ENCODE measurements around the gene AGBL4. TPM values are rescaled to one million over a fixed set of nuclear protein-coding genes. Genes with fewer than 3 reads are reported as not detected.

AGBL4 gene
- total and polyA plus RNA-seq, 9 of the 15 experiments (the other 6 are each of a cell fraction or from before 2014, with no cell fraction given): 0.11 TPM; not detected in 7

- H3K27me3 ChIP-seq (ENCODE audit: control insufficient read depth in 2 of 2, insufficient read depth in 2 of 2, low read length in 2 of 2): no peaks in the 10 kb centered on the region
- H3K9ac ChIP-seq (ENCODE audit: insufficient read depth in 1 of 2, low read depth in 2 of 2, low read length in 2 of 2): no peak overlapping the region
- no peak overlapping the region for H3K4me2 ChIP-seq (ENCODE audit: insufficient read depth, low read length)
- no peak for DNase-seq (ENCODE audit: extremely low read depth in 1 of 4, low spot score in 3 of 4)
- H3K79me2 ChIP-seq (ENCODE audit: control insufficient read depth, insufficient read depth, low read length): no peaks in the 10 kb centered on the region
- in situ Hi-C loops (cut with MboI): no loop called here
- POLR2A ChIA-PET: interaction anchor here (0.6 kb wide), 1 partner anchor 843 kb away, joined by 4 read pairs; no protein-coding TSS in a partner anchor
- FAIRE-seq: no peak
- no peaks in the 10 kb centered on the region for H3K36me3 ChIP-seq (ENCODE audit: control insufficient read depth, insufficient read depth, low read length)
- ATAC-seq: no peak
- CTCF ChIA-PET (ENCODE audit: low intra/inter-chr PET ratio): no interaction called here
- H3K27ac ChIP-seq (ENCODE audit: extremely low read depth, low read depth, low read length): no peak overlapping the region
- intact Hi-C loops (cut with micrococcal nuclease): no loop called here
- H3K4me3 ChIP-seq: no peak overlapping the region
- 2% methylated on average over 12 of the region's 12 CpGs for WGBS (ENCODE audit: insufficient coverage, low coverage, missing lambda C conversion rate)
- no peaks in the 10 kb centered on the region for H3K4me1 ChIP-seq (replicated peaks in 1 of 2; ENCODE audit: control insufficient read depth in 2 of 2, insufficient read depth in 2 of 2, low read length in 2 of 2)
- no TSS peak for BruUV-seq (replicated peaks)
- H4K20me1 ChIP-seq (replicated peaks; ENCODE audit: control insufficient read depth, insufficient read depth, low read length): no peaks in the 10 kb centered on the region
- no peaks in the 10 kb centered on the region for H3K9me1 ChIP-seq (ENCODE audit: control insufficient read depth, insufficient read depth, low read length)
- no peaks in the 10 kb centered on the region for H3K9me3 ChIP-seq (replicated peaks; ENCODE audit: control insufficient read depth, insufficient read depth, low read depth, low read length)
- H2AFZ ChIP-seq (ENCODE audit: low read depth, low read length): no peak overlapping the region
- TF ChIP-seq TEAD1 (CRISPR knock-in tag; IDR thresholded peaks at IDR 0.05): no peak
- TF ChIP-seq ZNF398 (CRISPR knock-in tag; IDR thresholded peaks at IDR 0.05): no peak
- TF ChIP-seq TEAD2 (tag; IDR thresholded peaks at IDR 0.05): no peak
- TF ChIP-seq EHMT2 (IDR thresholded peaks at IDR 0.05): no peak
- TF ChIP-seq TCF7L2 (IDR thresholded peaks at IDR 0.05; ENCODE audit: low read depth, low read length): no peak
- no peak for TF ChIP-seq RHOXF2B (CRISPR knock-in tag; conservative IDR thresholded peaks at IDR 0.05)
- no peak for TF ChIP-seq SOX6 (IDR thresholded peaks at IDR 0.05)
- no peak for TF ChIP-seq FOXO4 (CRISPR knock-in tag; IDR thresholded peaks at IDR 0.05)
- no peak for TF ChIP-seq RBBP5 (IDR thresholded peaks at IDR 0.05; ENCODE audit: borderline replicate concordance, insufficient read depth, low read length, poor library complexity, severe bottlenecking)
- TF ChIP-seq ZNF586 (CRISPR knock-in tag; conservative IDR thresholded peaks at IDR 0.05): no peak
- no peak for TF ChIP-seq ZNF24 (IDR thresholded peaks at IDR 0.05)
- TF ChIP-seq BCLAF1 (IDR thresholded peaks at IDR 0.05; ENCODE audit: borderline replicate concordance in 1 of 2, control insufficient read depth in 1 of 2, low read depth in 2 of 2, low read length in 1 of 2): no peak
- no peak for TF ChIP-seq ZNF644 (tag; IDR thresholded peaks at IDR 0.05; ENCODE audit: low read depth)
- no peak for TF ChIP-seq ZNF197 (CRISPR knock-in tag; IDR thresholded peaks at IDR 0.05; ENCODE audit: low read depth)
- no peak for TF ChIP-seq ZNF311 (CRISPR knock-in tag; IDR thresholded peaks at IDR 0.05)
- TF ChIP-seq BMI1 (IDR thresholded peaks at IDR 0.05; ENCODE audit: low read length): no peak
Measured at GRCh38 chr1:48500541-48501450, 1523.0 kb downstream of the AGBL4 start.
